Neural progenitor cell (in vitro differentiated cells): ENCODE results near the gene SLC25A34.

Experiments
- EZH2 ChIP-seq: fragments of 200-600 bp; sonication (generic); IDR thresholded peaks from 2 replicates; pipeline ENCODE4 v1.6.1; 2017; ENCODE audit warnings: antibody characterized with exemption, mild to moderate bottlenecking, moderate library complexity
- EZH2phosphoT487 ChIP-seq: fragments of 200-600 bp; sonication (generic); IDR thresholded peaks from 2 replicates; pipeline ENCODE4 v1.6.1; 2017; ENCODE audit warnings: antibody characterized with exemption
- TF ChIP-seq, protein P1 (sequence below): fragments of 200-600 bp; sonication (generic); IDR thresholded peaks from 2 replicates; pipeline ENCODE4 v1.5.1; 2017; ENCODE audit warnings: antibody characterized with exemption, mild to moderate bottlenecking

DNA sequence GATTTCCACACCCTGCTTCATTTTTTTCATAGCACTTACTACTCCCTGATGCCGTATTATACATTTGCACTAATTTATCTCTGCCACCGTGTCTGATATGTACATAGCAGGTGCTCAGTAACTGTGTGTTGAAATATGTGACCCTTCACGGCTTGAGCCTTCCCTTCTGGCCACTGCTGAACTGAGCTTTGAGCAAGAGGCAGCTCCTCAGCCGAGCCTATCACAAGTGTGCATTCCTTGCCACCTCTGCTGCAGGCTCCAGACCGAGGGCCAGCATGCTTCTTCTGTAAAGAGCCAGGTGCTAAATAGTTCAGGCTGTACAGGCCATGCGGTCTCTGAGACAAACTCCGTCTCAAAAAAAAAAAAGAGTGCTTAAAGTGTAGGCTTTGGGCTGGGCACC is 29.3 kb upstream of the SLC25A34 start:
- no peak for TF ChIP-seq EZH2
- TF ChIP-seq, protein P1, sequence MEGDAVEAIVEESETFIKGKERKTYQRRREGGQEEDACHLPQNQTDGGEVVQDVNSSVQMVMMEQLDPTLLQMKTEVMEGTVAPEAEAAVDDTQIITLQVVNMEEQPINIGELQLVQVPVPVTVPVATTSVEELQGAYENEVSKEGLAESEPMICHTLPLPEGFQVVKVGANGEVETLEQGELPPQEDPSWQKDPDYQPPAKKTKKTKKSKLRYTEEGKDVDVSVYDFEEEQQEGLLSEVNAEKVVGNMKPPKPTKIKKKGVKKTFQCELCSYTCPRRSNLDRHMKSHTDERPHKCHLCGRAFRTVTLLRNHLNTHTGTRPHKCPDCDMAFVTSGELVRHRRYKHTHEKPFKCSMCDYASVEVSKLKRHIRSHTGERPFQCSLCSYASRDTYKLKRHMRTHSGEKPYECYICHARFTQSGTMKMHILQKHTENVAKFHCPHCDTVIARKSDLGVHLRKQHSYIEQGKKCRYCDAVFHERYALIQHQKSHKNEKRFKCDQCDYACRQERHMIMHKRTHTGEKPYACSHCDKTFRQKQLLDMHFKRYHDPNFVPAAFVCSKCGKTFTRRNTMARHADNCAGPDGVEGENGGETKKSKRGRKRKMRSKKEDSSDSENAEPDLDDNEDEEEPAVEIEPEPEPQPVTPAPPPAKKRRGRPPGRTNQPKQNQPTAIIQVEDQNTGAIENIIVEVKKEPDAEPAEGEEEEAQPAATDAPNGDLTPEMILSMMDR, result no peak
- no peak for TF ChIP-seq EZH2phosphoT487
